ENCODE results near the gene DPYD. TPM values are rescaled to one million over a fixed set of nuclear protein-coding genes. Genes with fewer than 3 reads are reported as not detected.

DPYD gene
- polyA plus RNA-seq, 4 donors: 11.4 to 44.8 (median 16.7) TPM

DNA sequence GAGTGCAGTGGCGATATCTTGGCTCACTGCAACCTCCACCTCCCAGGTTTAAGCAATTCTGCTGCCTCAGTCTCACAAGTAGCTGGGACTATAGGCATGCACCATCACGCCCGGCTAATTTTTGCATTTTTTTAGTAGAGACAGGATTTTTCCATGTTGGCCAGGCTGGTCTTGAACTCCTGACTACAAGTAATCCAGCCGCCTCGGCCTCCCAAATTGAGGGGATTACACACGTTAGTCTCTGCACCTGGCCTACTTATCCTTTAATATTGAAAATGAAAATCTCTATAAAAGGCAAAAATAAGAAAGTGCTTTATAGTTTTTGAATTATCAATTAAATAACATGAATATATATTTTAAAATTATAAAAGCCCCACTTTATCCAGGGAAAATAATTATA is 190.6 kb downstream of the DPYD start:
- no peak for DNase-seq (ENCODE audit: low read depth in 4 of 4, low spot score in 3 of 4)

DNA sequence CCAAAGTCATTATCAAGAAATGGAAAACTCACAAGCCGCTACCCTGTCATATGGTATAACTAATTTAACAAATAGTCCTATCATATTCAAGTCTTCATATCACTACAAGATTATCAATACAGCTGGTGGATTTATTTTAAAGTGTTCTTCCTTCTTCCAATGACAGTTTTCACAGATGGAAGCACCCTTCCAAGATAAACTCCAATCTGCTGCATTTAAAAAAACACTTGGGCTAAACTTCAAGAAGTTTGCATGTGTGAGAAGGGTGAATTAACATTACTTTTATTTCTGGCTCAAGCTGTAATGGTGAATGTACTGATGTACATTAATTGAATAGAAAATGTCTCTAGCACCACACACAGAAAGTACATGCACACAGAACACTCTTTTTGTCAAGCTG is 192.4 kb downstream of the DPYD start:
- DNase-seq (ENCODE audit: low read depth in 4 of 4, low spot score in 3 of 4): no peak

GRCh38 chr1:97727029-97727428 is 193.8 kb downstream of the DPYD start:
- DNase-seq (ENCODE audit: low read depth in 4 of 4, low spot score in 3 of 4): no peak

GRCh38 chr1:97726386-97726785 is 194.4 kb downstream of the DPYD start:
- no peak for DNase-seq (ENCODE audit: low read depth in 4 of 4, low spot score in 3 of 4)

DNA sequence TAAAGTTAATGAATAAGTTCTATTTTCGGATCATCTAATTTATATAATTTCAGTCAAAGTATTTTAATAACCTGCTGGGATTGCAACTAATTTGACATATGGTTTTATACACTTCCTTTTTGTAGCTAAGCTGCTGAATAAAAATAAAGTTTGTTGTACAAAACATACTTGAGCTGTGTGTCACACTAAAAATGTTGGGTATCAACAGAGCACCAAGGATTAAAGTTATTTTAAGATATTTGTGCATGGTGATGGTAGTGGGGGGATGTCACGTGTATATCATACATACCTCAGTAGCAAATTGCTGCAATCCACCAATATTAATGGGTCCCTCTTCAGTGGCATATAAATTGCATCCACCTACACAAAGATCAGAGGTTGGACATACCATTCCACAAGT is 199.6 kb downstream of the DPYD start:
- DNase-seq (ENCODE audit: low read depth in 4 of 4, low spot score in 3 of 4): no peak

DNA sequence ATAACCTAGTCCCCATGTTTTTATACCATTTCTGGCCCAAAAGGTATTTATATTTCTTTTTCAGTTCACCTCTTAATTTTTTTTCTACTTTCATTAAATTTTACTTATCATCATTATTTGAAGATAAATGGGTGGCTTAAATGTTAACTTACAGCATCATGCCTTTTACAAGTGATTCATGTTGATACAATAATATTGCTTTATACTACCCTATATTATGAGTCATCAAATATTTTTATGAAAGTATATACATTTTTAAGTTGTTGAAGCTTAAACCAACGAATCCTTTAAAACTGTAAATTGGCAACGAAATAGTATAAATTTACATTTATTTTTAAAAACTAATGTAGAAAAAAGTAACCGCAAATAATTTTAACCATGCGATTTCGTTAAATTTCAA is 207.9 kb downstream of the DPYD start:
- DNase-seq (ENCODE audit: low read depth in 4 of 4, low spot score in 3 of 4): no peak

DNA sequence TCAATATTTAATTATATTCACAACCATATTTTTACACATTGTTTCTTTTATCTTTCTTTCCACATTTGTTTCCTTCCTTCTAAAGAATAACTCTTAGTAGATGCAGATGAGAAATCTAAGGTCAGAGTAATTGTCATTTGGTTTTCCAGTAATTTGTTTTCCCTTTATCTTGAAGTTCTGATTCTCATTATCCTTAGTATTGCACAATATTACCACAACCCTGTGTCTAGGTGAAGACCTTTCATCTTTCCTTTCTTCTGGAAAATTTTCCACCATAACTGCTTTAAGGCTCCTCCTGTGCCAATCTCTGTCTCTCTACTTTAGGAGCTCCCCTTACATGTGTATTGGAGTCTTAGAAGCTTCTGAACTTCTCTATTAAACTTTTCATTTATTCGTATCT is 209.0 kb downstream of the DPYD start:
- DNase-seq (ENCODE audit: low read depth in 4 of 4, low spot score in 3 of 4): no peak

GRCh38 chr1:97693601-97694000 is 227.2 kb downstream of the DPYD start:
- DNase-seq (ENCODE audit: low read depth in 4 of 4, low spot score in 3 of 4): no peak

DNA sequence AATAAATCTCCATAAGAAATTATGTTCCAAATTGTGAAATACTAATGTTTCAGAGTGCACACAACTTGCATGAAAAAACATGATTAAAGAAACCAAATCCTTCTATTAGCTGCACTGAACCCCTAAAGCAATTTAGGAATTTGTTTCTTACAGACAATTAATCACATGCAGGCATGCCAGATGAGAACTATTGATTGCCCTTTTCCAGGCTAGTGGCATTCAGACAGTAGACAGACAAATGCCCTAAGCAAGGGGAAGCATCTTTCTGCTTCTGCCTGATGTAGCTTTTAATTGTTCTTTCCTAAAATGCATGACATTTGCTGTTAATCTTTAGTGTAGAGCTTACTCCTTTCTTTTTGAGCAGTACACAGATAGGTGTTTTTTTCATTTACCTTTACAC is 229.5 kb downstream of the DPYD start:
- DNase-seq (ENCODE audit: low read depth in 4 of 4, low spot score in 3 of 4): no peak

- DNase-seq (ENCODE audit: low read depth in 4 of 4, low spot score in 3 of 4): no peak
Observed at GRCh38 chr1:97685360-97685759, 235.5 kb downstream of the DPYD start.

DNA sequence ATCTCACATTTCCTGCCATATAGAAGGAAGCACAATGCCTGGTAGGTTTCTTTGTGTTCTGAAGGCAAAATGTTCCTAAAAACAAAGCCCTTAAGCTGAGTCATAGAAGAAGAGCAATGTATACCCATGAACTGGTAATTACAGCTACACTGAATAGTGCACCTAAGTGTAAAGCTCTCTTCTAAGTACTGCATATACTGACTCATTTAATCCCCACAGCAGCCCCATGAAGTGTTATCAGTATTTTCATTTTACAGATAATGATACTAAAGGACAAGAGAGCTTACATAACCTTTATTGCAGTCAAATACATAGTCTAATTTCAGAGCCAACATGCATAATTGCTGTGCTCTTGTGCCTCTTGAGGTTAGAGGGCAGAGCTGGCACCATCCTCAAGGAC is 239.9 kb downstream of the DPYD start:
- no peak for DNase-seq (ENCODE audit: low read depth in 4 of 4, low spot score in 3 of 4)

GRCh38 chr1:97680470-97680869 is 240.4 kb downstream of the DPYD start:
- DNase-seq (ENCODE audit: low read depth in 4 of 4, low spot score in 3 of 4): no peak

- no peak for DNase-seq (ENCODE audit: low read depth in 4 of 4, low spot score in 3 of 4)
Observed at GRCh38 chr1:97677702-97678101, 243.1 kb downstream of the DPYD start.

DNA sequence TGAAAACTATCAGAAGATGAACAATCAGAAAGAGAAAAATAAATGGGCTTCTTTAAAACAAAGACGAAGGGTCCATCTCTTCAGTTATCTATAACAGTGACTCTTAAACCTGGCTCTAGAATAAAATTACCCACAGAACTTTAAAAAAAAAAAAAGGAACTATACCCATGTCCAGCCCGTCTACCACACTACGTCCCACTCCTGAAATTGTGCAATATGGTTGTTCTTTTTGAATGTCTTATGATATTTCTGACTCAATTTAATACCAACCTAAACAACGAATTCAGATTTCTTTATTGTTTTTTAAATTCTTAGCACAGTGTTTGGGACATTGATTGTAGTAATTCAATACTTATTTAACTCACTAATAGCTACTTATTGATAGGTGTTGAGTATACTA is 246.3 kb downstream of the DPYD start:
- no peak for DNase-seq (ENCODE audit: low read depth in 4 of 4, low spot score in 3 of 4)

DNA sequence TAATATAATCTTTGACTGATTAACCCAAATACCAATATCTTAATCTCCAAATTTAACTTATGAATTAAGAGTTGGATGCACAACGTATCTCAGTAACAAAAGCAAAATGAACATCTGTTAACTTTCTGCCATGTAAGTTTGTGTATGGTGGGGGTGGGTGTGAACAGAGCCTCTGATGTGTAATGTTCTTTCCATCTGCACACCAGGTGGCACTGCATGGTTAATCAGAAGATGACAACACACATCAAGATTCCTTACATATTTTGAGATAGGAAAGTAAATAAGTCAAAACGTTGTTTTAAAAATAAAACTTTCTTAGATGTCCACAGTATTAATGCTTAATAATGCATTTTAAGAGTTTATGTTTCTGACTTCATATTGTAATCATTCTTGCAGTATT is 251.9 kb downstream of the DPYD start:
- no peak for DNase-seq (ENCODE audit: low read depth in 4 of 4, low spot score in 3 of 4)

DNA sequence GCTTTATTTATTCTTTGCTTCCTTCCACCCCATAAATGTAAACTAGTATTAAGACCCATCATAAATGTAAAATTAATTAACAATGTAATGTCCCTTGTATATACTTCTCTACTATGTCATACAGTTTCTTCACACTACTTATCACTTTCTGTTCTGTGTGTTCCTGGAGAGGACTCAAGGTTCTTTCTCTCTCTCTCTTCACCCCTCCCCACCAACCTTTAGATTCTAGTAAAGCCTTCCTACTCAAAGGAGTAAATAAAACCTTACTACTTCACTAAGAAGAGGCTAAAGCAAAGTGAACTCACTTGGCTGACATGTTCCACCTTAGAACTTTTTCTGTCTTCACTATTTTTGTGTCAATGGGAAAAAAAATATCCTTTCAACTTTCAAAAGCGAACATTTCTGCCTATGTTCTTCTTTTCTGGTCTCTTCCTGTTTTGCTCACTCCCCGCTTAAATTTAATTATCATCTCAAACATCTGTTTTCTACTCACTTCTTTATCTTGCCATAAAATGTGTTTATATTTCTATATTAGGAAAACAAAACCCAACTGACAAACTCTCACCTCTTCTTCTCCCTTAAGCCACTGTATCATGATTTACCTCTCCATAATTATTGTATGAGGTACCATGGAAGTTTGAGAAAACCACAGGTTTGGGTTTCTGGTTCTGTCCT is 260.3 kb downstream of the DPYD start:
- DNase-seq (ENCODE audit: low read depth in 4 of 4, low spot score in 3 of 4): no peak

DNA sequence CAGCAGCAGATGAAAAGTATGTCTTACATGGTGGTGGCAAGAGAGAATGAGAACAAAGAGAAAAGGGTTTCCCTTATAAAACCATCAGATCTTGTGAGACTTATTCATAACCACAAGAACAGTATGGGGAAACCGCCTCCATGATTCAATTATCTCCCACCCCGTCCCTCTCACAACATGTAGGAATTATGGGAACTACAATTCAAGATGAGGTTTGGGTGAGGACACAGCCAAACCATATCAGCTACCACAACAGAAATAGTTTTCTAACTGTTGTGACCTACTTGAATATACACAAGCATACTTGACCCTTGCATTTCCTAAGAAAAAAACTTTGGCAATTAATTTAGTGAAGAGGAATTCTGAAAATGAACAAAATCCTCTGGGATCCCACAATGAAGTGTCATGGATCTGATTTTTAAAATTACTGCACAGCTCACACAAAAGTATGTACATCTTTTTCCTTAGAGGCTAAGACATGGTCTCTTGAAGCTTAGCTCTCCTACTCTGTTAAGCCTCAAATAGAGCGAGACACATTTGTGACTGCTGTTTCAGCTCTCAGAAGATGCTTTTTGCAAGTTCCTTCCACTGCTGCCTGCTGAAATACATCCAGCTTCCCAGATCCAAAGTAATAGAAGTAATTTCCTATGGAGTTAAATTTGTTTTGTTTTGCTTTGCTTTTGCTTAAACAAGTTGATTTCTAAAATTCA is 265.8 kb downstream of the DPYD start:
- no peak for DNase-seq (ENCODE audit: low read depth in 4 of 4, low spot score in 3 of 4)

- DNase-seq (ENCODE audit: low read depth in 4 of 4, low spot score in 3 of 4): no peak
Observed at GRCh38 chr1:97651250-97651649, 269.6 kb downstream of the DPYD start.

DNA sequence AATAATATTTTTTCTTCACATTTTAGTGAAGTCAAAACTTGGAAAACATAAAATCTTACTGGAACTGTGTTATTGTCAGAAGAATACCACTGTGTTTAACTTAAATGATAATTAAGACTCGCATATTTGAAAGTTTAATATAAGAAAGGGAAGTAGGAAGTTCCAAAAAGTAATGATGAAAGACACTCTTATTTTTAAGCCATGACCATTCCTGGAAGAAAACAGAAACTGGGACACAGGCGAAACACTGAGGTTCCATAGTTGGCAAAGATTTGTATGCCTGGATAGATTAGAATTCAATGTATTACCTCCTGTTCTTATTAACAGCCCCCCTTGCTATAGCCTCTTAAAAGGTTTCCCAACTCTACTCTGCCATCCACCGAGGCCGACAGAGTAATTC is 271.2 kb downstream of the DPYD start:
- DNase-seq (ENCODE audit: low read depth in 4 of 4, low spot score in 3 of 4): no peak

DNA sequence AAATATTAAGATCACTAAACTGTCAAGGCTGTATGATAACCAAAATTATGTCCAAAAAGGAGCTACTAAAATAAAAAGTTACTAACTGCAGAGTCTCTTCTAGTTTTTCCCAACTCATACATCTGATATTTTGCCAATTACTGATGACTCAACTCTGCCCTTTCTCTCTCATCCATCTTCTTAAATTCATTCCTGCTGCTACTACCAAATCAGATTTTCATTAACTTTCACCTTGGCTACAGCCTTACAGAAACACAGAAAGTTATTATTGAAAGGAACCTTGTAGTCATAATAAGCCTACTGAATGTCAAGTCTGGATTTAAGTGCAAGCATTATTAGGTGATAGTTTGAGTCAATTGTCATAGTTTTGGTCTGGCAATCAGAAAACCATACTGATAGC is 273.1 kb downstream of the DPYD start:
- no peak for DNase-seq (ENCODE audit: low read depth in 4 of 4, low spot score in 3 of 4)

- DNase-seq (ENCODE audit: low read depth in 4 of 4, low spot score in 3 of 4): no peak
Observed at GRCh38 chr1:97646071-97646470, 274.8 kb downstream of the DPYD start.

- DNase-seq (ENCODE audit: low read depth in 4 of 4, low spot score in 3 of 4): no peak
Observed at GRCh38 chr1:97640677-97641076, 280.2 kb downstream of the DPYD start.

- no peak for DNase-seq (ENCODE audit: low read depth in 4 of 4, low spot score in 3 of 4)
Observed at GRCh38 chr1:97636941-97637340, 283.9 kb downstream of the DPYD start.

All from left renal pelvis (tissue), 4 donors.